Stimulated activated CD4-positive, alpha-beta T cell treated with anti-CD3 and anti-CD28 coated beads, TNF-alpha, amount 100 ng/mL, for 48 hours (primary cell): ENCODE results near the gene BSND.

Source experiments
- DNase-seq, 3 donors: peaks; one replicate each; pipeline ENCODE4 v3.0.0-alpha.2; 2020; ENCODE audit warnings: low read depth in 3 of 3

BSND gene

GRCh38 chr1:55045430-55045829, 46.7 kb downstream of the BSND start:
- DNase-seq, result no peak

DNA sequence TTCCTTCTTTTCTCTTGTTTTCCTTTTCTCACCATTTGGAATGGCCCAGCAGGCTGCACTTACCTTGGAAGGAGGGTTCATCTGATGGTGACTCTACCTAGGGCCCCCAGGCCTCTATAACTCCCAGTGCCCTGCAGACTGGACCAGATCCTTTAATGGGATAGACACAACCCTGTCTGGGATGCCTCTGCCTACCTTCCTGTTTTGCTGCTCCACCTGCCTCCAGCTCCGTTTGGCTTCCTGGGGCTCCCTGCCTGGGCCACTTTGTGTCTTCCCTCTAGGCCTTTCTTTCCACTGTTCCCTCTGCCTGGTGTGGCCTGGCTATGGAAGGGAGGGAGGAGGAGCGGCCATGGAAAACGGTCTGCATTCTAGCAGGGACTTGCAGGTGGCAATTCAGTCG, 48.1 kb downstream of the BSND start:
- DNase-seq, result no peak

DNA sequence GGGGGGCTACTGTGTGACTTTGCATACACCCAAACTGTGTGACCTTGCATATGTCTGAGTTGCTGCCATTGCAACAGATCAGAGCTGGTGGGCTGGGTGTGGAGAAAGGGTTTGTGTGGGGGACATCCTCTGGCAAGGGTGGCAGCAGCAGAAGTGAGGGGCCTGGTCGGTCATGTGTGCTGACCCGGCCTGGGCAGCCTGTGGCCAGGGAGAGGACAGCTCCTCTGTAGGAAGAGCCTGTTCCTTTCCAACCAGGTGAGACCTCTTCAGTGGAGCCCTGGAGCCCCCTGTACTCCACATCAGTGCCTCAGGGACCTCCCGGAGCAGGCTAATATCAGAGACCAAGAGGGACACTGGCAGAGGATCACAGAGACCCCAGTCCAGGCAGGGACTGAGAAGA, 48.9 kb downstream of the BSND start:
- no peak for DNase-seq

DNA sequence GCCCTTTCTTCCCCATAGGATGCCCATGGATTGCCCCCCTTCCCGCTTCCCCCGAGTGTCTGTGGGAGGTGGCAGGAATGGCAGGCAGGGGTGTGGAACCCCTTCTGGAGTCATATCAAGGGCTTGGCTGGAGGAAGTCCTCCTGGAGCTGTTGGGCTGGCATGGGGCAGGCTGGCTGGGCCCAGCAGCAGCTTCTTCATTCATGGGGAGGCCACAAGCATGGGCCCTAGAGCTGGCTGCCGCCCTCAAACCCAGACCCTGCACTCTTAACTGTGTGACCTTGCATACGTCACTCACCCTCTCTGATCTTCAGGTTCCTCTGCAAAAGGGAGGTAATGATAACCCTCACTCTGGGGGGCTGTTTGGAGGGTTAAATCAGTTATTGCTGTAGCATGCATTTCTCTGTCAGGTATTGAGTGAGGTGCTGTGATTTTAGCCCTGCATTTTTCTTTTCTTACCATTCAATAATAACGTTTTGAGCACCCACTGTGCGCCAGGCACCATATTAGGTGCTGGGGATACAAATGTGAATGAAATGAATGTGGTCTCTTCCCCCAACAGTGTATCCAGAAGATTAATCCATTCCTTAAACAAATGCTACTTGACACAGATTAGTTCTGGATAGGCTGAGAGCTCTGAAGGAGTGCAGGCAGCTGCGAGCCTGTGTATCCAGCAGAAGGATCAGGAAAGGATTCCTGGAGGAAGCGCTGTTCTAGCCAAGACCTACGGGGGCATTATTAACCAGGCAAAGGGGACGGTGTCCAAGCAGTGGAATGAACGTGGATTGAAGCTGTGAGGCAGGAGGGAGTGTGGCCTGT, 49.9 kb downstream of the BSND start:
- DNase-seq, result no peak

GRCh38 chr1:55049271-55049913, 50.7 kb downstream of the BSND start:
- no peak for DNase-seq

GRCh38 chr1:55049914-55050278, 51.2 kb downstream of the BSND start:
- no peak for DNase-seq

- no peak for DNase-seq
Measured at GRCh38 chr1:55050283-55050682, 51.5 kb downstream of the BSND start.

DNA sequence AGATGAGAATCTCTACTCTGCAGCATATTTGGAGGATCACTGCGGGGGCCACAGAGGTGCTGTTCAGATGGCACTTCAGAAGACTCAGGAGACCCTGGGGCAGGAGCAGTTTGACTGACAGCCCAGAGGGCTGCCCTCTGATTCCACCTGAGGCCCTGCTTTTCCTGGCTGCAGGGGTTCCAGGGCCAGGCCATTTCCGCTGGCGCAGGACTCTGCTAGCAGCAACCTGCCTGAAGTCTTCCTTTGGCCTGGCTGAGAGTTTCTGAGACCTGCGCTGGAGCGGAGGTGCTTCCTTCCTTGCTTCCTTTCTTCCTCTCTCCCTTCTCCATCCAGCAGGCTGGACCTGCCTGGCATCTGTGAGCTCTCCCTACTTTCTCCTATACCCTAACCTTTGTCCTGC, 52.4 kb downstream of the BSND start:
- no peak for DNase-seq

DNA sequence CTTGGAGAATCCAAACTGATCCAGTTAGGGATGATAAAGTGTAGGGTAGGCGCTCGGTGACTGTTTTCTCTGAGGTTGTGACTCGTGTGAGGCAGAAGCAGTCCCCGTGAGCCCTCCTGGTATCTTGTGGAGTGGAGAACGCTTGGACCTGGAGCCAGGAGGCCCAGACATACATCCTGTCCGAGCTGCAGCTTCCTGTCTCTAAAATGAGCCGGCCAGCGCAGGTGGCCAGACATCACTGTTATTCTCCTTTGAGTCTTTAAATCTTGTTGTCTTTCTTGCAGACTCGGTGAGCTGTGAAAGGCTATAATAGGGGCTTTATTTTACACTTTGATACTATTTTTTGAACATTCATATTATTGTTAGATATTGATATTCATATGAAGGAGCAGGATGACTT, 52.9 kb downstream of the BSND start:
- no peak for DNase-seq

DNA sequence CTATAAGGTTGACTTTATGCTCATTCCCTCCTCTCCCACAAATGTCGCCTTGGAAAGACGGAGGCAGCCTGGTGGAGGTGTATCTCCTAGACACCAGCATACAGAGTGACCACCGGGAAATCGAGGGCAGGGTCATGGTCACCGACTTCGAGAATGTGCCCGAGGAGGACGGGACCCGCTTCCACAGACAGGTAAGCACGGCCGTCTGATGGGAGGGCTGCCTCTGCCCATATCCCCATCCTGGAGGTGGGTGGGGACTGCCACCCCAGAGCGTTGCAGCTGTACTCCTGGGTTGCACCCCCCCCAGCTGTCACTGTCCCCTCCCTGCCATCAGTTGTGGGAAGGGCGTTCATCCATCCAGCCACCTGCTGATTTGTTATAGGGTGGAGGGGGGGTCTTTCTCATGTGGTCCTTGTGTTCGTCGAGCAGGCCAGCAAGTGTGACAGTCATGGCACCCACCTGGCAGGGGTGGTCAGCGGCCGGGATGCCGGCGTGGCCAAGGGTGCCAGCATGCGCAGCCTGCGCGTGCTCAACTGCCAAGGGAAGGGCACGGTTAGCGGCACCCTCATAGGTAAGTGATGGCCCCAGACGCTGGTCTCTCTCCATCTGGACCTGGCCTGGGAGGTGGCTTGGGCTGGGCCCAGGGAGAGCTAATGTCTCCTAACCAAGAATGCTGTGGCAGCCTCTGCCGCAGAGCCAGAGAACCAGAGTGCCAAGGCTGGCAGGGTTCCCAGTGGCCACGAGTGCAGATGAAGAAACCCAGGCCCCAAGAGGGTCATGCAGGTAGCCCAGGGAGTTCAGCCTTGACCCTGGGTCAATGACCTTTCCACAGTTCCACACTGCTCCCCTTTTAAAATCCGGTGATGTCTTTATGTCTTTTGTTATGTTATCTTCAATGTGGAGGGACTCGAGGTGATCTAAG, 53.7 kb downstream of the BSND start:
- no peak for DNase-seq

DNA sequence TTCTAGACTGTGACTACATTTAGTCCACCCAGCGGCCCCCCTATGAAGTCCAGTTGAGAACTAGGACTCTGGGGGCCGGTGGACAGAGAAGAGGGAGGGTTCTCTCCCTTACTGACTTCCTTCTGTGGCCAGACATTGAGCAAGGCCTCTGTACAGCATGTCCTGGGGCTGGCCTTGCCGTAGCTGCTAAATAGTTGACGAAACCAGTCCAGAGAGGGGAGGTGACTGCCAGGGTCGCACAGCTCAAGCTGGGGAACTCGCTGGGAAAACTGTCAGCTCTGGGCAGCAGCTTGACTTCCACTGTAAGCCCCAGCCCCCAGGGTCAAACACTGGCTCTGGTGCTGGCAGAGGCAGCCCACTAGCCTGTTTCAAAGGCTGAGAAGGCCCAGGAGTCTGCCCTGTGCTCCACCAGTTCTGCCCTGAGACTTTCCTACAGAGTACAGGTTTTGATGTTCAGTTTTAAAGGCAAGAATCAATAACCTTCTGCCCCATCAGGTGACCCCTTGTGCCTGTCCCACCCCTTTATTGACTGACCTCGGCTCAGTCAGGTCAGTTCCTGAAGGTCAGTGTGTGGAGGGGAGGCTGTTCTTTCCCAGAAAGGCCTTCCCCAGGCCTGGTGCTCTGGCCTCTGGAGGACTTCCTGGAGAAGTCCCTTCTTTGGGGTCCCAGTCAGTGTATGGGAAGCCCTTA, 54.7 kb downstream of the BSND start:
- DNase-seq, result no peak

DNA sequence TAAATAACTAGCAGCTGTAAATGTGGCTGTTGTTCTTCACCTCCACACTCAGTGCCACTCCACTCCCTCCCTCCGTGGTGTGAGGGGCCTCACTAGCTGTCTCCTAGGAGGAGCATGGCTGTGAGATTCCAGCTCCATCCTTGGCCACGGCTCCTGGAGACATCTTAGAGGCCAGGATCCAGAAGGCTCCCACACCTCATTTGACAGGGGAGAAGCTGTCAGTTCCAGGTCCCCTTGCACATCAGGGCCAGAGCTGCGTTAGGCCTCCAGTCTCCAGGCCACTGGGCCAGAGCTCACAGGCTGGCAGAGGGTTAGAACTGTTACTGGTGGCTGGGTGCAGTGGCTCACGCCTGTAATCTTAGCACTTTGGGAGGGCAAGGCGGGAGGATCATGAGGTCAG, 55.7 kb downstream of the BSND start:
- DNase-seq, result no peak

DNA sequence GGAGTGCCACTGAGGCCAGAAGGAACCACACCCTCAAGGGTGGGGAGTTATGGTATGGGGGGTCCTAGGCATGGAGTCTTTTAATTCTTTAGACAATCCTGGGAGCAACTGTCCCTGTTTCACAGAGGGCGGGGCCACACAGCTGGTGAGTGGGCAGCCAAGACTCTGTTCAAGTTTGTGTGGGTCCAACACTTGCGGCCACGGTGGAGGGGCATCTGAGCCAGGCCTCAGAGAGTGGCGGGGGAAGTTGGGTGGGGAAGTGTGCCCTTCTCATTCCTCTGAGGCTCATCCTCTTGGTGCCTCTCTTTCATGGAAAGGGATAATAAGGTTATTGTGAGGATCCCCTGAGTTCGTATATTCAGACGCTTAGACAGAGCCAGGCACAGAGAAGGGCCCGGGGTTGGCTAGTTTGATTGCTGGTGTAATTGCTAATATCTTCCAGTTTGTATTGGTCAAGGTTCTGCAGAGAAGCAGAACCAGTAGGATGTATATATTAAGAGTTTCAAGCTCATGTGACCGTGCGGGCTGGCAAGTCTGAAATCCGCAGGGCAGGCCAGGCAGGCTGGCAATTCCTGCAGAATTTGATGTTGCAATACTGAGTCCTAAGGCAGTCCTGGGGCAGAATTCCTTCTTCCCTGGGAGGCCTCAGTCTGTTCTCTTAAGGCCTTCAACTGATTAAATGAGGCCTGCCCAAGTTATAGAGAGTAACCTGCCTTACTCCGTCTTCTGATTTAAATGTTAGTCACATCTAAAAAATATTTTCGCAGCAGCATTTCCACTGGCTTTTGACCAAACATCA, 56.5 kb downstream of the BSND start:
- no peak for DNase-seq

DNA sequence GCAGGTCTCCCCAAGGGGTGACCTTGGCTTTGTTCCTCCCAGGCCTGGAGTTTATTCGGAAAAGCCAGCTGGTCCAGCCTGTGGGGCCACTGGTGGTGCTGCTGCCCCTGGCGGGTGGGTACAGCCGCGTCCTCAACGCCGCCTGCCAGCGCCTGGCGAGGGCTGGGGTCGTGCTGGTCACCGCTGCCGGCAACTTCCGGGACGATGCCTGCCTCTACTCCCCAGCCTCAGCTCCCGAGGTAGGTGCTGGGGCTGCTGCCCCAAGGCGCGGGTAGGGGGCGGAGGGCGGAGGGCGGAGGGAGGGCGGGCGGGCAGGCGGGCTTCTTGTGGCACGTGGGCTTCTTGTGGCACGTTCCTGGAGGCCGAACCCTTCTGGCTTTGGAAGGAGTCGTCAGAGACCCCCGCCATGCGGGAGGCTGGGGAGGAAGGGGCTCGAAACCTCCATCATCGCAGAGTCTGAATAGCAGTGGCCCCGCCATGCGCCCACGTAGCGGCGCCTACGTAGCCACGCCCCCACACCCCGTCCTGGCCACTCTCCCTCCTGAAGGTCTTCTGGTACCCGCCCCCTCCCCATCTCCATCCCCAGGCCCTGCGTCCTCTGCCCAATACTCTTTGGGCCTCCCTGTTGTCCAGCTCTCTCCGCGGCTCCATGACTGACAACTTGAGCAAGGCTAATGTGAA, 57.4 kb downstream of the BSND start:
- no peak for DNase-seq

- DNase-seq, result no peak
Measured at GRCh38 chr1:55056632-55056992, 57.9 kb downstream of the BSND start.

DNA sequence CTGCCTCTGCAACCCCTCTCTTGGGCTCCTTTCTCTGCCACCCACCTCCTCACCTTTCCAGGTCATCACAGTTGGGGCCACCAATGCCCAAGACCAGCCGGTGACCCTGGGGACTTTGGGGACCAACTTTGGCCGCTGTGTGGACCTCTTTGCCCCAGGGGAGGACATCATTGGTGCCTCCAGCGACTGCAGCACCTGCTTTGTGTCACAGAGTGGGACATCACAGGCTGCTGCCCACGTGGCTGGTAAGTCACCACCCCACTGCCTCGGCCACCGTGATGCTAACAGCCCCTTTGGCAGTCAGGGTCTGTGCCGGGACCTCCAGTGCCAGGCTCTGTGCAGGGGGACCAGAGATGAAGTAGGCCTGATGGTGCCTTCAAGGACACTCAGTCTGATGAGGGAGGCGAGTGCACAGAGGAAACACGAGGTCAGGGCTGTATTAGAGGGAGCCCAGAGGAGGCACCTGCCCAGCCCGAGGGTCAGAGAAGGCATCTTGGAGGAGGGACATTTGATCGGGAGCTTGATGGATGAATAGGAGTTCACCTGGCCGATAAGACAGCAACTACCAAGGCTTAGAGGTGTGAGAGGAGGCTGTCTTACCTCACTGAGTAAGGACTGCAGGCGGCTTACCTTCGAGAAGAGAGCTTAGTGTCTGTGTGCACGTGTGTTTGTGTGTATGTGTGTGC, 58.7 kb downstream of the BSND start:
- no peak for DNase-seq

GRCh38 chr1:55057956-55058298, 59.2 kb downstream of the BSND start:
- no peak for DNase-seq

- no peak for DNase-seq
Measured at GRCh38 chr1:55059302-55060132, 60.8 kb downstream of the BSND start.
